Effector memory CD8-positive, alpha-beta T cell (primary cell): ENCODE results near the gene SULT6B1.
A peak's percentile ranks its signal among the peaks of the same experiment; 100 is the strongest.
"Not testable (repeated sequence)": the region's sequence is repeated elsewhere in the genome, so short reads cannot be mapped to it uniquely, and the experiment has no call there.

Source experiments
- ATAC-seq: fragments of 150-1000 bp; cut with Tn5 transposase; replicated peaks from 2 replicates; pipeline ENCODE4 v1.10.0; 2021; ENCODE audit warnings: mild to moderate bottlenecking, moderate library complexity
- DNase-seq, 3 experiments: peaks; one replicate each; pipeline ENCODE4 v3.0.0; 2021
- H3K27ac Mint-ChIP-seq, 2 donors: one replicate each; pipeline ENCODE4 v1.8.0; 2022; ENCODE audit warnings: mild to moderate bottlenecking in 2 of 2, mixed read lengths in 2 of 2, moderate library complexity in 2 of 2
- H3K27me3 Mint-ChIP-seq, 2 donors: one replicate each; pipeline ENCODE4 v1.8.0; 2022; ENCODE audit warnings: mixed read lengths in 2 of 2
- H3K36me3 Mint-ChIP-seq: one replicate; pipeline ENCODE4 v1.8.0; 2022; ENCODE audit warnings: mild to moderate bottlenecking, moderate library complexity, mixed read lengths; ENCODE audit not compliant: insufficient read depth
- H3K4me1 Mint-ChIP-seq, 2 donors: one replicate each; pipeline ENCODE4 v1.8.0; 2022; ENCODE audit warnings: low read depth in 2 of 2, mixed read lengths in 2 of 2
- H3K4me3 Mint-ChIP-seq, 2 donors: one replicate each; pipeline ENCODE4 v1.8.0; 2022; ENCODE audit warnings: mild to moderate bottlenecking in 2 of 2, mixed read lengths in 2 of 2, moderate library complexity in 2 of 2
- H3K9me3 Mint-ChIP-seq, 2 donors: one replicate each; pipeline ENCODE4 v1.8.0; 2022; ENCODE audit warnings: mixed read lengths in 2 of 2
- total RNA-seq, 9 experiments: gene quantifications; one replicate each; lab custom pipeline; 2026; lab: John Stamatoyannopoulos, UW

Gene SULT6B1
- 0 reads per million in 9 experiments for total RNA-seq

- no peaks in the 10 kb centered on the region for H3K9me3 Mint-ChIP-seq
- H3K4me1 Mint-ChIP-seq: no peaks in the 10 kb centered on the region
- ATAC-seq: no peak
- no peak within 1 kb of the TSS for H3K27ac Mint-ChIP-seq
- H3K36me3 Mint-ChIP-seq: no peaks in the 10 kb centered on the region
- H3K27me3 Mint-ChIP-seq: peaks cover 0 to 23% of the 10 kb centered on the region in 2 donors
- no peak within 1 kb of the TSS for H3K4me3 Mint-ChIP-seq
- no peak for DNase-seq
Observed at GRCh38 chr2:37188570-37188969, at the start of gene SULT6B1. TSS of gene SULT6B1 (minus strand) at chr2:37188670. CDS start at chr2:37188640, 30 bp downstream.

GRCh38 chr2:37232131-37232933 lies 43.9 kb upstream of the SULT6B1 start:
- no peak overlapping the region for H3K4me3 Mint-ChIP-seq
- H3K27ac Mint-ChIP-seq: no peak overlapping the region
- H3K9me3 Mint-ChIP-seq: no peaks in the 10 kb centered on the region
- H3K4me1 Mint-ChIP-seq: peaks cover 8 to 19% of the 10 kb centered on the region in 2 donors
- peaks cover 25% of the 10 kb centered on the region for H3K36me3 Mint-ChIP-seq
- DNase-seq: no peak
- no peaks in the 10 kb centered on the region for H3K27me3 Mint-ChIP-seq
- peak; percentile 2 for ATAC-seq

- H3K27ac Mint-ChIP-seq: no peak within 1 kb of the TSS
- no peaks in the 10 kb centered on the region for H3K27me3 Mint-ChIP-seq
- peaks cover 11 to 25% of the 10 kb centered on the region in 2 donors for H3K4me1 Mint-ChIP-seq
- ATAC-seq: peak; percentile 87
- DNase-seq: peak; percentile 82 to 85 (median 84)
- no peaks in the 10 kb centered on the region for H3K9me3 Mint-ChIP-seq
- H3K4me3 Mint-ChIP-seq: no peak within 1 kb of the TSS
- H3K36me3 Mint-ChIP-seq: peaks cover 29% of the 10 kb centered on the region
Observed at GRCh38 chr2:37231241-37232130, 43.0 kb upstream of the SULT6B1 start, which contains the start of the genes CEBPZ and NDUFAF7. TSS of gene CEBPZ (minus strand) at chr2:37231596. CDS start at chr2:37231567, 29 bp downstream. TSS of gene NDUFAF7 (plus strand) at chr2:37231658. CDS start at chr2:37231706, 48 bp downstream.

- DNase-seq (no peak), ATAC-seq (no peak)
- Mint-ChIP-seq H3K9me3 (no peaks in the 10 kb centered on the region), H3K4me1 (peaks cover 14 to 26% of the 10 kb centered on the region in 2 donors), H3K27me3 (no peaks in the 10 kb centered on the region), H3K36me3 (peaks cover 28% of the 10 kb centered on the region), H3K27ac (no peak overlapping the region), H3K4me3 (no peak overlapping the region)
Observed at GRCh38 chr2:37230581-37230980, 42.1 kb upstream of the SULT6B1 start.

- no peak for DNase-seq
- H3K4me1 Mint-ChIP-seq: peaks cover 21 to 32% of the 10 kb centered on the region in 2 donors
- no peaks in the 10 kb centered on the region for H3K27me3 Mint-ChIP-seq
- ATAC-seq: no peak
- H3K27ac Mint-ChIP-seq: no peak overlapping the region
- H3K36me3 Mint-ChIP-seq: peaks cover 34% of the 10 kb centered on the region
- no peak overlapping the region for H3K4me3 Mint-ChIP-seq
- H3K9me3 Mint-ChIP-seq: no peaks in the 10 kb centered on the region
Observed at GRCh38 chr2:37228788-37229187, 40.3 kb upstream of the SULT6B1 start.

- no peak overlapping the region for H3K4me3 Mint-ChIP-seq
- peaks cover 26 to 33% of the 10 kb centered on the region in 2 donors for H3K4me1 Mint-ChIP-seq
- no peak overlapping the region for H3K27ac Mint-ChIP-seq
Observed at GRCh38 chr2:37226863-37227262, 38.4 kb upstream of the SULT6B1 start.

GRCh38 chr2:37225129-37225528 lies 36.7 kb upstream of the SULT6B1 start:
- not testable (repeated sequence) for H3K9me3 Mint-ChIP-seq, ATAC-seq, H3K4me3 Mint-ChIP-seq, H3K27me3 Mint-ChIP-seq, DNase-seq
- peaks cover 26 to 33% of the 10 kb centered on the region in 2 donors for H3K4me1 Mint-ChIP-seq
- peak overlapping the region; percentile 26 to 29 for H3K27ac Mint-ChIP-seq
- H3K36me3 Mint-ChIP-seq: peaks cover 61% of the 10 kb centered on the region

More at GRCh38 chr2:37226863-37227262, 38.4 kb upstream of the SULT6B1 start:
- DNase-seq (no peak), ATAC-seq (no peak)
- Mint-ChIP-seq H3K9me3 (no peaks in the 10 kb centered on the region), H3K27me3 (no peaks in the 10 kb centered on the region), H3K36me3 (peaks cover 46% of the 10 kb centered on the region)

GRCh38 chr2:37224063-37224462 lies 35.6 kb upstream of the SULT6B1 start:
- Mint-ChIP-seq H3K27ac (peak overlapping the region; percentile 1 to 29), H3K27me3 (no peaks in the 10 kb centered on the region), H3K9me3 (no peaks in the 10 kb centered on the region), H3K4me3 (no peak overlapping the region), H3K4me1 (peaks cover 20 to 29% of the 10 kb centered on the region in 2 donors), H3K36me3 (peaks cover 55% of the 10 kb centered on the region)
- DNase-seq: no peak
- no peak for ATAC-seq

GRCh38 chr2:37223131-37223530 lies 34.7 kb upstream of the SULT6B1 start:
- DNase-seq (no peak), ATAC-seq (no peak)
- H3K9me3 Mint-ChIP-seq: no peaks in the 10 kb centered on the region
- no peaks in the 10 kb centered on the region for H3K27me3 Mint-ChIP-seq
- H3K4me3 Mint-ChIP-seq: no peak overlapping the region
- peaks cover 56% of the 10 kb centered on the region for H3K36me3 Mint-ChIP-seq
- H3K27ac Mint-ChIP-seq: peak overlapping the region in 1 of 2 donors; percentile 1
- peaks cover 20 to 29% of the 10 kb centered on the region in 2 donors for H3K4me1 Mint-ChIP-seq

GRCh38 chr2:37219046-37219445 lies 30.6 kb upstream of the SULT6B1 start:
- ATAC-seq (no peak), DNase-seq (no peak)
- H3K36me3 Mint-ChIP-seq: peaks cover 55% of the 10 kb centered on the region
- H3K4me3 Mint-ChIP-seq: no peak overlapping the region
- H3K27ac Mint-ChIP-seq: no peak overlapping the region
- no peaks in the 10 kb centered on the region for H3K9me3 Mint-ChIP-seq
- peaks cover 3 to 7% of the 10 kb centered on the region in 2 donors for H3K4me1 Mint-ChIP-seq
- H3K27me3 Mint-ChIP-seq: no peaks in the 10 kb centered on the region

GRCh38 chr2:37215250-37215649 lies 26.8 kb upstream of the SULT6B1 start:
- H3K36me3 Mint-ChIP-seq: peaks cover 65% of the 10 kb centered on the region
- no peaks in the 10 kb centered on the region for H3K27me3 Mint-ChIP-seq
- DNase-seq: no peak
- H3K27ac Mint-ChIP-seq: peak overlapping the region in 1 of 2 donors; percentile 44
- no peaks in the 10 kb centered on the region for H3K4me1 Mint-ChIP-seq
- H3K9me3 Mint-ChIP-seq: no peaks in the 10 kb centered on the region
- no peak for ATAC-seq
- no peak overlapping the region for H3K4me3 Mint-ChIP-seq

- Mint-ChIP-seq H3K4me3 (no peak overlapping the region), H3K36me3 (peaks cover 75% of the 10 kb centered on the region), H3K27me3 (no peaks in the 10 kb centered on the region)
Observed at GRCh38 chr2:37211939-37212338, 23.5 kb upstream of the SULT6B1 start.

GRCh38 chr2:37211212-37211611 lies 22.7 kb upstream of the SULT6B1 start:
- no peak overlapping the region for H3K27ac Mint-ChIP-seq
- no peaks in the 10 kb centered on the region for H3K27me3 Mint-ChIP-seq
- peaks cover 5 to 17% of the 10 kb centered on the region in 2 donors for H3K4me1 Mint-ChIP-seq
- ATAC-seq (no peak), DNase-seq (no peak)
- H3K4me3 Mint-ChIP-seq: no peak overlapping the region
- H3K36me3 Mint-ChIP-seq: peaks cover 68% of the 10 kb centered on the region
- peaks cover 5 to 14% of the 10 kb centered on the region in 2 donors for H3K9me3 Mint-ChIP-seq

More at GRCh38 chr2:37211939-37212338, 23.5 kb upstream of the SULT6B1 start:
- DNase-seq (no peak), ATAC-seq (no peak)
- peaks cover 5 to 11% of the 10 kb centered on the region in 2 donors for H3K9me3 Mint-ChIP-seq
- H3K4me1 Mint-ChIP-seq: peaks cover 5 to 12% of the 10 kb centered on the region in 2 donors
- no peak overlapping the region for H3K27ac Mint-ChIP-seq
